RWPE2 (cell line): ENCODE results near the gene MALT1.

Experiments
- ATAC-seq: fragments of 200-7000 bp; cut with Tn5 transposase; 3 replicates; pipeline ENCODE4 v1.9.1; 2021; ENCODE audit warnings: low read depth
- DNase-seq: peaks from one replicate; pipeline ENCODE4 v3.0.0-alpha.2; 2020; ENCODE audit warnings: low spot score
- H3K27ac ChIP-seq: fragments of 450-650 bp; 2 replicates; pipeline ENCODE4 v1.5.1; 2017; ENCODE audit warnings: mild to moderate bottlenecking; ENCODE audit not compliant: poor library complexity, severe bottlenecking
- H3K27me3 ChIP-seq: fragments of 250-450 bp; sonication (Bioruptor Pico); 2 replicates; pipeline ENCODE4 v1.5.1; 2021; ENCODE audit warnings: mild to moderate bottlenecking, moderate library complexity; ENCODE audit not compliant: insufficient read depth, poor library complexity, severe bottlenecking
- H3K36me3 ChIP-seq: fragments of 250-450 bp; sonication (Bioruptor Pico); 2 replicates; pipeline ENCODE4 v1.5.1; 2020; ENCODE audit warnings: low read depth, mild to moderate bottlenecking, moderate library complexity
- H3K4me1 ChIP-seq: fragments of 250-450 bp; sonication (Bioruptor Pico); 2 replicates; pipeline ENCODE4 v1.5.1; 2021; ENCODE audit warnings: mild to moderate bottlenecking, moderate library complexity; ENCODE audit not compliant: insufficient read depth, poor library complexity, severe bottlenecking
- H3K4me3 ChIP-seq: fragments of 250-450 bp; sonication (Bioruptor Pico); 2 replicates; pipeline ENCODE4 v1.5.1; 2021; ENCODE audit warnings: mild to moderate bottlenecking, moderate library complexity; ENCODE audit not compliant: severe bottlenecking
- H3K9me3 ChIP-seq: fragments of 250-450 bp; sonication (Bioruptor Pico); 2 replicates; pipeline ENCODE4 v1.5.1; 2021; ENCODE audit warnings: mild to moderate bottlenecking, moderate library complexity; ENCODE audit not compliant: severe bottlenecking
- CTCF ChIP-seq: fragments of 450-650 bp; IDR thresholded peaks from one replicate; pipeline ENCODE4 v1.5.1; 2017; ENCODE audit warnings: mild to moderate bottlenecking, moderate library complexity; ENCODE audit not compliant: poor library complexity, severe bottlenecking

The MALT1 gene

GRCh38 chr18:58700209-58700608 is 28.9 kb downstream of the MALT1 start:
- H3K9me3 ChIP-seq: no peaks in the 10 kb centered on the region
- H3K4me3 ChIP-seq: no peak overlapping the region
- ATAC-seq (no peak), DNase-seq (no peak)
- TF ChIP-seq CTCF: no peak
- no peaks in the 10 kb centered on the region for H3K4me1 ChIP-seq
- H3K27ac ChIP-seq: no peak overlapping the region
- peaks cover 32% of the 10 kb centered on the region for H3K36me3 ChIP-seq
- H3K27me3 ChIP-seq: no peaks in the 10 kb centered on the region

- TF ChIP-seq CTCF: no peak
- H3K36me3 ChIP-seq: peaks cover 32% of the 10 kb centered on the region
Observed at GRCh38 chr18:58712930-58713329, 41.7 kb downstream of the MALT1 start.

GRCh38 chr18:58714259-58714658 is 43.0 kb downstream of the MALT1 start:
- ATAC-seq: no peak

More at GRCh38 chr18:58712930-58713329, 41.7 kb downstream of the MALT1 start:
- Histone ChIP-seq H3K27me3 (no peaks in the 10 kb centered on the region), H3K27ac (no peak overlapping the region), H3K9me3 (no peaks in the 10 kb centered on the region), H3K4me3 (no peak overlapping the region), H3K4me1 (no peaks in the 10 kb centered on the region)
- DNase-seq (no peak), ATAC-seq (no peak)

GRCh38 chr18:58714821-58715220 is 43.6 kb downstream of the MALT1 start:
- TF ChIP-seq CTCF: no peak
- Histone ChIP-seq H3K9me3 (no peaks in the 10 kb centered on the region), H3K27ac (no peak overlapping the region), H3K36me3 (peaks cover 25% of the 10 kb centered on the region), H3K4me3 (no peak overlapping the region), H3K4me1 (no peaks in the 10 kb centered on the region), H3K27me3 (no peaks in the 10 kb centered on the region)
- ATAC-seq (no peak), DNase-seq (no peak)

More at GRCh38 chr18:58714259-58714658, 43.0 kb downstream of the MALT1 start:
- Histone ChIP-seq H3K36me3 (peaks cover 29% of the 10 kb centered on the region), H3K27me3 (no peaks in the 10 kb centered on the region), H3K27ac (no peak overlapping the region), H3K9me3 (no peaks in the 10 kb centered on the region), H3K4me1 (no peaks in the 10 kb centered on the region), H3K4me3 (no peak overlapping the region)
- no peak for TF ChIP-seq CTCF
- no peak for DNase-seq

- no peak for TF ChIP-seq CTCF
- no peak overlapping the region for H3K4me3 ChIP-seq
- ATAC-seq: no peak
- H3K4me1 ChIP-seq: no peaks in the 10 kb centered on the region
- peaks cover 17% of the 10 kb centered on the region for H3K36me3 ChIP-seq
- H3K27ac ChIP-seq: no peak overlapping the region
- H3K27me3 ChIP-seq: no peaks in the 10 kb centered on the region
- DNase-seq: no peak
- H3K9me3 ChIP-seq: no peaks in the 10 kb centered on the region
Observed at GRCh38 chr18:58715540-58715939, 44.3 kb downstream of the MALT1 start.
